HEK293T (cell line): ENCODE data around the gene PMVK.

Source experiments
- CTCF ChIA-PET: fragments of 350-600 bp; formaldehyde crosslinking; extraction: SDS; loops from one replicate; lab custom pipeline; 2021; ENCODE audit warnings: antibody characterized with exemption, inconsistent platforms; lab: Yijun Ruan, JAX
- POLR2A ChIA-PET: fragments of 350-600 bp; formaldehyde crosslinking; extraction: SDS; loops from one replicate; lab custom pipeline; 2020; ENCODE audit warnings: antibody characterized with exemption, inconsistent platforms; lab: Yijun Ruan, JAX
- DNase-seq: peaks from one replicate; pipeline ENCODE4 v3.0.0; 2012; ENCODE audit warnings: mixed read lengths; ENCODE audit errors: extremely low spot score
- ARNT ChIP-seq: fragments of 450-650 bp; IDR thresholded peaks from 2 replicates; pipeline ENCODE4 v1.6.1; 2017; ENCODE audit warnings: mild to moderate bottlenecking
- BHLHE40 ChIP-seq: fragments of 450-650 bp; IDR thresholded peaks from 2 replicates; pipeline ENCODE4 v1.6.1; 2016; ENCODE audit warnings: mild to moderate bottlenecking, moderate library complexity, borderline replicate concordance
- CTBP1 ChIP-seq: fragments of 450-650 bp; IDR thresholded peaks from 2 replicates; pipeline ENCODE4 v1.6.1; 2016; ENCODE audit warnings: borderline replicate concordance
- ELF4 ChIP-seq: fragments of 450-650 bp; IDR thresholded peaks from 2 replicates; pipeline ENCODE4 v1.6.1; 2017; ENCODE audit warnings: antibody characterized with exemption
- FOXA1 ChIP-seq: fragments of 450-650 bp; IDR thresholded peaks from 2 replicates; pipeline ENCODE4 v1.6.1; 2016; ENCODE audit warnings: mild to moderate bottlenecking
- FOXK2 ChIP-seq: fragments of 450-650 bp; IDR thresholded peaks from 2 replicates; pipeline ENCODE4 v1.6.1; 2016; ENCODE audit warnings: mild to moderate bottlenecking
- FOXM1 ChIP-seq: fragments of 450-650 bp; IDR thresholded peaks from 2 replicates; pipeline ENCODE4 v1.6.1; 2017; ENCODE audit warnings: mild to moderate bottlenecking, borderline replicate concordance
- HDGF ChIP-seq: fragments of 450-650 bp; IDR thresholded peaks from 2 replicates; pipeline ENCODE4 v1.6.1; 2017; ENCODE audit warnings: antibody characterized with exemption, borderline replicate concordance
- L3MBTL2 ChIP-seq: fragments of 450-650 bp; conservative IDR thresholded peaks from 2 replicates; pipeline ENCODE4 v1.6.1; 2016; ENCODE audit warnings: mild to moderate bottlenecking
- LEF1 ChIP-seq: fragments of 450-650 bp; IDR thresholded peaks from 2 replicates; pipeline ENCODE4 v1.6.1; 2017; ENCODE audit warnings: mild to moderate bottlenecking, borderline replicate concordance
- NFRKB ChIP-seq: fragments of 450-650 bp; IDR thresholded peaks from 2 replicates; pipeline ENCODE4 v1.6.1; 2016; ENCODE audit warnings: mild to moderate bottlenecking, moderate library complexity
- SP1 ChIP-seq: fragments of 450-650 bp; IDR thresholded peaks from 2 replicates; pipeline ENCODE4 v1.6.1; 2017
- SUZ12 ChIP-seq: fragments of 450-650 bp; IDR thresholded peaks from 2 replicates; pipeline ENCODE4 v1.6.1; 2016; ENCODE audit warnings: mild to moderate bottlenecking
- TARDBP ChIP-seq: fragments of 450-650 bp; IDR thresholded peaks from 2 replicates; pipeline ENCODE4 v1.6.1; 2016
- ZNF384 ChIP-seq: fragments of 450-650 bp; IDR thresholded peaks from 2 replicates; pipeline ENCODE4 v1.6.1; 2016
- TF ChIP-seq, protein P1 (sequence below): fragments of 450-650 bp; IDR thresholded peaks from 2 replicates; pipeline ENCODE4 v1.6.1; 2016

Gene PMVK

DNA sequence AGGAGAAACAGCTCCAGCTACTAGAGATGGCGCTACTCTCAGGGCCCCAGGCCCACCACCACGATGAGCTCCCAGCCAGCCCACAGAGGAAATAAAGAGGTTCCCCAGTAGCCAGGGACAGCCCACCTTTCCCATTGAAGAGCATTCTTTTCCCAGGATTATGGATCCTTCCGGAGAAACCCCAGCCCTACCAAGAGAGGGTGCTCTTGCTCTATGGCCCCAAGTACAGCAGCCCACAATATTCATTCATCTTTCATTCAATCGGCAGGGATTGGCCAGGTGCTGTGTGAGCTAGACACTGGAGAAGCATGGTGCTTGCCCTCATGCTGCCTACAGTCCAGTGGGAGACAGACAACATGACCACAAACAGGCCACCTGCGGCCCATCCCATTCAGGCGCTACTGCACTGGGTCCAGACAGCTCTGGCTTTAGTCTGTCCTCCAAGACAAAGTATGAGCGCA lies 29.9 kb downstream of the PMVK start:
- ChIA-PET POLR2A (no interaction called here), CTCF (interaction anchor here (0.6 to 1.1 kb wide), 3 partner anchors 30 to 57 kb away, joined by 3 to 4 read pairs (median 3); partner anchors contain the start of gene PMVK)
- no peak for TF ChIP-seq CTBP1
- no peak for TF ChIP-seq LEF1
- no peak for TF ChIP-seq BHLHE40
- TF ChIP-seq ELF4 = no peak
- peak; percentile 14 for DNase-seq

DNA sequence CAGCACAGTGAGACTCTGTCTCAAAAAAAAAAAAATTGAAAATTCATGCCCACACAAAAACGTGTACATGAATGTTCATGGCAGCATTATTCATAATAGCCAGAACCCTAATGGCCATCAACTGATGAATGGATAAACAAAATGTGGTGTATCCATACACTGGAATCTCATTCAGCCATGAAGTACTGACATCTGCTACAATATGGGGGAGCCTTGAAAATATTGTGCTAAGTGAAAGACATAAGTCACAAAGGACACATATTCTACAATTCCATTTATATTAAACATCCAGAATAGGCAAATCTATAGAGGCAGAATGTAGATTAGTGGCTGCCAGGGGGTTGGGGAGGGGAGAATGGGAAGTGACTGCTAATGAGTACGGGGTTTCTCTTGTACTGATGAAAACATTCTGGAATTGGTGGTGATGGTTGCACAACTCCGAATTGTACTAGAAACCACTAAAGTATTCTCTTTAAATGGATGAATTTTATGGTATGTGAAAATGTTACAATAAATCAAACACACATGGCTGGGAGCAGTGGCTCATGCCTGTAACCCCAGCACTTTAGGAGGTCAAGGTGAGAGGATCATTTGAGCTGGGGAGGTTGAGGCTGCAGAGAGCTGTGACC lies 33.5 kb downstream of the PMVK start:
- POLR2A ChIA-PET = no interaction called here
- no peak for DNase-seq
- CTCF ChIA-PET = no interaction called here
- TF ChIP-seq SP1 (no peak), ELF4 (no peak), NFRKB (no peak), TARDBP (no peak), HDGF (no peak), FOXK2 (no peak)
- TF ChIP-seq, protein P1, sequence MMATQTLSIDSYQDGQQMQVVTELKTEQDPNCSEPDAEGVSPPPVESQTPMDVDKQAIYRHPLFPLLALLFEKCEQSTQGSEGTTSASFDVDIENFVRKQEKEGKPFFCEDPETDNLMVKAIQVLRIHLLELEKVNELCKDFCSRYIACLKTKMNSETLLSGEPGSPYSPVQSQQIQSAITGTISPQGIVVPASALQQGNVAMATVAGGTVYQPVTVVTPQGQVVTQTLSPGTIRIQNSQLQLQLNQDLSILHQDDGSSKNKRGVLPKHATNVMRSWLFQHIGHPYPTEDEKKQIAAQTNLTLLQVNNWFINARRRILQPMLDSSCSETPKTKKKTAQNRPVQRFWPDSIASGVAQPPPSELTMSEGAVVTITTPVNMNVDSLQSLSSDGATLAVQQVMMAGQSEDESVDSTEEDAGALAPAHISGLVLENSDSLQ = no peak

DNA sequence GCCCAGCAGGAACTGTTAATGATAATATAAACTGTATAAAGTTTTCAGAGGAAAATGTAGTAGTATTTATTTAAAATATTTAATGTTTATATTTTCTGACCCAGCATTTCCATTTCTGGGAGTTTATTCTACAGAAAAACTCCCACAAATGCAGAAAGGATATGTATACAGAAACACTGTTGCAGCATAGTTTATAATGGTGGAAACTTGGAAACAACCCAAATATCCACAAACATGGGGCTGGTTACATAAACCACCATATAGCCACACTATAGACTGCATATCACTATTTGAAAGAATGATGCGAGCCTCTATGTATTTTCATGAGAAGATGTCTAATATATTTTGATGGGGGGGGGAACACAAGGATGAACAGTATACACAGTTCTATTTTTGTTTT lies 34.9 kb downstream of the PMVK start:
- TF ChIP-seq CTBP1 (no peak), FOXK2 (no peak), FOXA1 (no peak), ARNT (no peak), TARDBP (no peak), HDGF (no peak), NFRKB (no peak), ZNF384 (no peak), SP1 (no peak), L3MBTL2 (no peak), ELF4 (no peak), FOXM1 (no peak), SUZ12 (no peak), BHLHE40 (no peak), LEF1 (no peak)
- TF ChIP-seq, protein P1 = no peak
- ChIA-PET POLR2A (no interaction called here), CTCF (no interaction called here)
- DNase-seq = no peak

DNA sequence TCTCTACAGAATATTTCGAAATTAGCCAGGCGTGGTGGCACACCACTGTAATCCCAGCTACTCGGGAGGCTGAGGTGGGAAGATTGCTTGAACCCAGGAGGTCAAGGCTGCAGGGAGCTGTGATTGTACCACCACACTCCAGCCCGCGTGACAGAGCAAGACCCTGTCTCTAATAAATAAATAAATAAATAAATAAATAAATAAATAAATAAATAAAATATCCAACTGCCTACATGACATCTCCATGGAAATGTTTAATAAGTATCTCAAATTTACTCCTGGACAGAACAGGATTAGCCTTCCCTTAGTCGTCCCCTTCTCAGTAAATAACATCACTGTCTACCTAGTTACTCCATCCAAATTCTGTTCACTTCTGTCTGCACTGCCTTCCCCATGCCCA lies 37.5 kb downstream of the PMVK start:
- POLR2A ChIA-PET = no interaction called here
- CTCF ChIA-PET = no interaction called here
- no peak for DNase-seq
- TF ChIP-seq ELF4 (no peak), LEF1 (no peak), SP1 (no peak), FOXK2 (no peak), ARNT (no peak), FOXM1 (no peak), SUZ12 (no peak), ZNF384 (no peak)

DNA sequence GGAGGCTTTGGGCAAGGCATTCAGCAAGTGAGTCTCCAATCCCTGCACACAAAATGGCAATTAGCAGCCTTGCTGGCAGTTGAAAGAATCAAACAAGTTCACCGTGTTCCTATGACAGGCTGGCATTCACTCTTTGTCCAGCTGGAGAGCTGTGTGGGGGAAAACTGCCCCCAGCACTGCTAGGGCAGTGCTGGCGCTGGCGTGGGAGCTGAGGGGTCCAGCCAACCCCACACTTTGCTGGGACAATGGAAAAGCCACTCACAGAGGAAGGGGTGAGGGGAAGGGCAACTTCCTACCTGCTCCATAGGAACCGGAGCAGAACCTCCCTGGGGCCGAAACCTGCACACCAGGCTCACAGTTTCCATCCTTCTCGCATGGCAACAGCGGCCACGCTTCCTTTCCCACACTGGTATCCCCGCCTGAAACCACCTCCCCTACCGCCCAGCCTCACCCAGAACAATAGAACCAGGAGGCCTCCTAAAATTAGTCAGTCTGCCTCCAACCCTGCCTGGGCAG lies 39.7 kb downstream of the PMVK start:
- no peak for DNase-seq
- CTCF ChIA-PET = no interaction called here
- POLR2A ChIA-PET = no interaction called here
- TF ChIP-seq CTBP1 (no peak), ELF4 (no peak), SP1 (no peak), TARDBP (no peak)

DNA sequence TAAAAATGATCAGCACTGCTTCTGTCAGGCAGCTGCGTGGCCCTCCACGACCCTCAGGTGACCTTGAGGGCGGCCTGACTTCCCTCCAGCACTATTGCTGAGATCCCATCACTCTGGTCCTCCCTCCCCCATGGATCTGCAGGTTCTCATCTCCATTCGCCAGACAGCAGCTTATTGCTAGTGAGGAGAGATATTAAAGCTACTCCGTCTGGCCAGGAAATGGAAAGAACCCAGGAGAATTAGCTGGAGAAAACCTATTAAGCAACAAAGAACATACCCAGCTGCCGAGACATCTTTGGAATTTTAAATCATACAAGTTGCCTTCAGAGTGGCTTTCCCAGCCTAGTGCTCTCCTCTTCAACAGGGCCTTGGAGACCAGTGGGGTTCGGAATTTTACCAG lies 40.7 kb downstream of the PMVK start:
- ChIA-PET POLR2A (no interaction called here), CTCF (no interaction called here)
- no peak for TF ChIP-seq L3MBTL2
- no peak for TF ChIP-seq TARDBP
- TF ChIP-seq SP1 = no peak
- TF ChIP-seq FOXK2 = no peak
- no peak for TF ChIP-seq BHLHE40
- no peak for TF ChIP-seq NFRKB
- TF ChIP-seq ELF4 = no peak
- no peak for TF ChIP-seq FOXM1
- TF ChIP-seq SUZ12 = no peak
- no peak for TF ChIP-seq ARNT
- no peak for TF ChIP-seq CTBP1
- TF ChIP-seq ZNF384 = no peak
- no peak for TF ChIP-seq FOXA1
- TF ChIP-seq, protein P1 = no peak
- no peak for TF ChIP-seq LEF1
- no peak for TF ChIP-seq HDGF
- no peak for DNase-seq
